Measurements from ENCODE around the gene APBA2.

Gene APBA2

DNA sequence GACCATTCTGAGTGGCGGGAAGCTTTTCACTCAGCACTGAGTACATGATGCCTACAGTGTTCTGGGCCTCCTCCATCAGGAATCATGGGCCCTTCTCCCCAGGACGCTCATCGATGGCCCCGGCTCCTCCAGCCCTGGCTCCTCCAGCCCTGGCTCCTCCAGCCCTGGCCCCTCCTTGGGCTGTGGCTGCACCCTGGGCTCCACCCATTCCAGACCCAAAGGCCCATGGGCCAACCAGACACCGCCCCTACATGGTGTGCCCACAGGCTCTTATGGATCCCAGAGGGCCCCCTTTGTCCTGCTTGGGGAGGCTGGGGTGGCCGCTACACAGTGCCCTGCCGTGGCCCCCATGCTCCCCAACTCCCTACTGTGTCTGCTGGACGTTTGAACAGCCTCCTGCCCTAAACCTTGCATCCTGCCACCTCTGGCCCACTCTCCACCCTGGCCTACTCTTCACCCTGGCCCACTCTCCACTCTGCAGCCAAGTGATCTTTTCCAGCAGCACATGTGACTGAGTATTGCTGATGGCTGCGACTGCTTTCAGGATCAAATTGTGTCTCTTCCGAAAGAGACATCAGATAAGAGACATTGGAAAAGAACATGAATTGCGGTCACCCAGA lies 57.9 kb downstream of the APBA2 start:
- Histone ChIP-seq H3K27me3 (ENCODE audit: insufficient read depth, low read length, poor library complexity) (no peaks in the 10 kb centered on the region), H2AFZ (ENCODE audit: low read depth, low read length) (no peak overlapping the region), H3K4me1 (ENCODE audit: insufficient read depth, low read length) (peaks cover 11% of the 10 kb centered on the region), H3K4me2 (ENCODE audit: insufficient read depth, low read length) (no peak overlapping the region), H3K79me2 (ENCODE audit: insufficient read depth, low read length) (no peaks in the 10 kb centered on the region), H3K4me3 (ENCODE audit: low read depth in 1 of 2, low read length in 2 of 2) (no peak overlapping the region), H3K9me3 (ENCODE audit: insufficient read depth, low read length, severe bottlenecking) (no peaks in the 10 kb centered on the region), H4K20me1 (ENCODE audit: insufficient read depth, low read length) (no peaks in the 10 kb centered on the region), H3K36me3 (ENCODE audit: insufficient read depth, low read length) (no peaks in the 10 kb centered on the region), H3K27ac (ENCODE audit: low read length) (no peak overlapping the region), H3K9ac (ENCODE audit: low read depth, low read length) (no peak overlapping the region)
- TF ChIP-seq EZH2 (IDR thresholded peaks at IDR 0.05; ENCODE audit: borderline replicate concordance, low read depth, low read length, severe bottlenecking) (no peak), CTCF (IDR thresholded peaks at IDR 0.05; ENCODE audit: borderline replicate concordance, extremely low read depth, low read length, poor library complexity, severe bottlenecking) (no peak)
- DNase-seq (no peak), ATAC-seq (ENCODE audit: insufficient read depth, low read depth) (no peak)

GRCh38 chr15:28944286-28944685 lies 58.5 kb downstream of the APBA2 start:
- H2AFZ ChIP-seq (ENCODE audit: low read depth, low read length) = no peak overlapping the region
- no peak for TF ChIP-seq EZH2 (IDR thresholded peaks at IDR 0.05; ENCODE audit: borderline replicate concordance, low read depth, low read length, severe bottlenecking)
- no peak for TF ChIP-seq CTCF (IDR thresholded peaks at IDR 0.05; ENCODE audit: borderline replicate concordance, extremely low read depth, low read length, poor library complexity, severe bottlenecking)
- H3K4me2 ChIP-seq (ENCODE audit: insufficient read depth, low read length) = no peak overlapping the region
- no peak for DNase-seq
- H3K4me3 ChIP-seq (ENCODE audit: low read depth in 1 of 2, low read length in 2 of 2) = no peak overlapping the region
- H3K27ac ChIP-seq (ENCODE audit: low read length) = no peak overlapping the region
- no peak for ATAC-seq (ENCODE audit: insufficient read depth, low read depth)
- H3K79me2 ChIP-seq (ENCODE audit: insufficient read depth, low read length) = no peaks in the 10 kb centered on the region
- H3K9me3 ChIP-seq (ENCODE audit: insufficient read depth, low read length, severe bottlenecking) = no peaks in the 10 kb centered on the region
- H3K27me3 ChIP-seq (ENCODE audit: insufficient read depth, low read length, poor library complexity) = no peaks in the 10 kb centered on the region
- H3K36me3 ChIP-seq (ENCODE audit: insufficient read depth, low read length) = no peaks in the 10 kb centered on the region
- no peaks in the 10 kb centered on the region for H4K20me1 ChIP-seq (ENCODE audit: insufficient read depth, low read length)
- peaks cover 15% of the 10 kb centered on the region for H3K4me1 ChIP-seq (ENCODE audit: insufficient read depth, low read length)
- no peak overlapping the region for H3K9ac ChIP-seq (ENCODE audit: low read depth, low read length)

DNA sequence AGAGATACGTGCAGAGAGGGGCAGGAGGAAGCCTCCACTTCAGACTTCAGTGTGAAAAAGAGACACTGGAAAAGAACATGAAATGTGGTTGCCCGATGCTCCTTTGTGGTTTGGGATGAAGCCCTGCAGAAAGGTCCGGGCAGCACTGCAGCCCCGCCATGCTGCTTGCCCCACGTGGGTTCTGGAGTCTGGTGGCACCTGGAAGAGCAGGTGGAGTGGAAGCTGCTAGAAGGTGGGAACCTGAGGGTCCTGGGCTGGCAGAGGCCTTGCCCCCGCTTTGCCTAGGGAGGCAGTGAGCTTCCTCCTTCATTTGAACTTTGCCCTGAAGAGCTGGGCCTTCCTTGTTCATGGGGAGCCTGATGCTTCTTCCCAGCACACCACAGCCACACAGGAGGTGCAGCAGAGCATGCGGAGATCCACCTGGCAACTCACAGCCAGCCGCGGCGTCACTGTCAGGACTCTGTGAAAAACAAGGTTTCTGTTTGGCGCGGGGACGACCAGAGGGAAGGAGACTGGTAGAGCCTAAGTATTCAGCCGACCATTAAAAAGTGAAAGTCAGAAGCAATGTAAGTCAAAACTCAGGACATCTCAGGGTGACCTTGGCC lies 59.0 kb downstream of the APBA2 start:
- Histone ChIP-seq H3K79me2 (ENCODE audit: insufficient read depth, low read length) (no peaks in the 10 kb centered on the region), H3K27me3 (ENCODE audit: insufficient read depth, low read length, poor library complexity) (no peaks in the 10 kb centered on the region), H3K4me3 (ENCODE audit: low read depth in 1 of 2, low read length in 2 of 2) (no peak overlapping the region), H3K9ac (ENCODE audit: low read depth, low read length) (no peak overlapping the region), H3K36me3 (ENCODE audit: insufficient read depth, low read length) (no peaks in the 10 kb centered on the region), H3K4me1 (ENCODE audit: insufficient read depth, low read length) (peaks cover 15% of the 10 kb centered on the region), H2AFZ (ENCODE audit: low read depth, low read length) (no peak overlapping the region), H3K9me3 (ENCODE audit: insufficient read depth, low read length, severe bottlenecking) (no peaks in the 10 kb centered on the region), H3K4me2 (ENCODE audit: insufficient read depth, low read length) (no peak overlapping the region), H3K27ac (ENCODE audit: low read length) (no peak overlapping the region), H4K20me1 (ENCODE audit: insufficient read depth, low read length) (no peaks in the 10 kb centered on the region)
- TF ChIP-seq CTCF (IDR thresholded peaks at IDR 0.05; ENCODE audit: borderline replicate concordance, extremely low read depth, low read length, poor library complexity, severe bottlenecking) = no peak
- TF ChIP-seq EZH2 (IDR thresholded peaks at IDR 0.05; ENCODE audit: borderline replicate concordance, low read depth, low read length, severe bottlenecking) = no peak
- ATAC-seq (ENCODE audit: insufficient read depth, low read depth) = no peak
- DNase-seq = no peak

Data from DND-41 (cell line).